Measurements from ENCODE around the gene FAM209B. TPM values are rescaled to one million over a fixed set of nuclear protein-coding genes. Genes with fewer than 3 reads are reported as not detected.
A peak's percentile ranks its signal among the peaks of the same experiment; 100 is the strongest.

The FAM209B gene
- total RNA-seq, 4 donors from 2014 or later: 4.3 TPM; not detected in 3

DNA sequence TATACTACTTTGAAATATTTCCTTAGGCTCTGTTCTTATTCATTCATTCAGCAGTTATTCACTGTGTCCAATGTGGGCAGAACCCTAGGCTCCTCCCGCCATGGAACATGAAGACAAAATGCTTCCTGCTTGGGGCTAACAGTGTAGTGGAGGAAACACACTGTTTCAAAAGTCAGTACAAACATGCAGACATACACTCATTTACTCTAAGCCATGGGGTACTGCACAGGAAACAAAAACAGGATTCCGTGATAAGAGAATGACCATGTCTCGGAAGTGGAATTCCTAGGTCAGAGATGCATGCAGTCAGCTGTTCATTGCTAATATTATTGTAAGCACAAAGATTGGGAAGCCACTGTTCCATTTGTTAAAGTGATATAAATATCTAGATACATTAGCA, 26.9 kb upstream of the FAM209B start:
- no peak for ATAC-seq
- no peak overlapping the region for H3K27ac ChIP-seq
- H3K36me3 ChIP-seq: peaks cover 0 to 8% of the 10 kb centered on the region in 2 donors
- no peaks in the 10 kb centered on the region for H3K4me1 ChIP-seq
- no peaks in the 10 kb centered on the region for H3K9me3 ChIP-seq
- no peak overlapping the region for H3K4me3 ChIP-seq
- TF ChIP-seq POLR2AphosphoS5 (IDR thresholded peaks at IDR 0.05): no peak
- TF ChIP-seq POLR2A (IDR thresholded peaks at IDR 0.05): no peak
- TF ChIP-seq EP300 (IDR thresholded peaks at IDR 0.05): no peak
- TF ChIP-seq, protein P1, sequence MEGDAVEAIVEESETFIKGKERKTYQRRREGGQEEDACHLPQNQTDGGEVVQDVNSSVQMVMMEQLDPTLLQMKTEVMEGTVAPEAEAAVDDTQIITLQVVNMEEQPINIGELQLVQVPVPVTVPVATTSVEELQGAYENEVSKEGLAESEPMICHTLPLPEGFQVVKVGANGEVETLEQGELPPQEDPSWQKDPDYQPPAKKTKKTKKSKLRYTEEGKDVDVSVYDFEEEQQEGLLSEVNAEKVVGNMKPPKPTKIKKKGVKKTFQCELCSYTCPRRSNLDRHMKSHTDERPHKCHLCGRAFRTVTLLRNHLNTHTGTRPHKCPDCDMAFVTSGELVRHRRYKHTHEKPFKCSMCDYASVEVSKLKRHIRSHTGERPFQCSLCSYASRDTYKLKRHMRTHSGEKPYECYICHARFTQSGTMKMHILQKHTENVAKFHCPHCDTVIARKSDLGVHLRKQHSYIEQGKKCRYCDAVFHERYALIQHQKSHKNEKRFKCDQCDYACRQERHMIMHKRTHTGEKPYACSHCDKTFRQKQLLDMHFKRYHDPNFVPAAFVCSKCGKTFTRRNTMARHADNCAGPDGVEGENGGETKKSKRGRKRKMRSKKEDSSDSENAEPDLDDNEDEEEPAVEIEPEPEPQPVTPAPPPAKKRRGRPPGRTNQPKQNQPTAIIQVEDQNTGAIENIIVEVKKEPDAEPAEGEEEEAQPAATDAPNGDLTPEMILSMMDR (IDR thresholded peaks at IDR 0.05): no peak
- H3K27me3 ChIP-seq: no peaks in the 10 kb centered on the region
- 60 to 93% methylated on average over 2 to 3 of the region's 3 CpGs for WGBS, 2 donors (ENCODE audit: low coverage in 1 of 2)

GRCh38 chr20:56511926-56512325, 21.1 kb upstream of the FAM209B start:
- Histone ChIP-seq H3K27ac (no peak overlapping the region), H3K9me3 (no peaks in the 10 kb centered on the region), H3K4me1 (peaks cover 3 to 41% (median 10%) of the 10 kb centered on the region in 3 donors), H3K27me3 (no peaks in the 10 kb centered on the region), H3K36me3 (peaks cover 0 to 35% of the 10 kb centered on the region in 2 donors), H3K4me3 (no peak overlapping the region)
- TF ChIP-seq, protein P1 (IDR thresholded peaks at IDR 0.05): no peak
- TF ChIP-seq EP300 (IDR thresholded peaks at IDR 0.05): no peak
- TF ChIP-seq POLR2A (IDR thresholded peaks at IDR 0.05): no peak
- TF ChIP-seq POLR2AphosphoS5 (IDR thresholded peaks at IDR 0.05): no peak
- ATAC-seq: no peak
- 99 to 100% methylated on average over 5 to 6 of the region's 10 CpGs for WGBS, 2 donors (ENCODE audit: low coverage in 1 of 2)

DNA sequence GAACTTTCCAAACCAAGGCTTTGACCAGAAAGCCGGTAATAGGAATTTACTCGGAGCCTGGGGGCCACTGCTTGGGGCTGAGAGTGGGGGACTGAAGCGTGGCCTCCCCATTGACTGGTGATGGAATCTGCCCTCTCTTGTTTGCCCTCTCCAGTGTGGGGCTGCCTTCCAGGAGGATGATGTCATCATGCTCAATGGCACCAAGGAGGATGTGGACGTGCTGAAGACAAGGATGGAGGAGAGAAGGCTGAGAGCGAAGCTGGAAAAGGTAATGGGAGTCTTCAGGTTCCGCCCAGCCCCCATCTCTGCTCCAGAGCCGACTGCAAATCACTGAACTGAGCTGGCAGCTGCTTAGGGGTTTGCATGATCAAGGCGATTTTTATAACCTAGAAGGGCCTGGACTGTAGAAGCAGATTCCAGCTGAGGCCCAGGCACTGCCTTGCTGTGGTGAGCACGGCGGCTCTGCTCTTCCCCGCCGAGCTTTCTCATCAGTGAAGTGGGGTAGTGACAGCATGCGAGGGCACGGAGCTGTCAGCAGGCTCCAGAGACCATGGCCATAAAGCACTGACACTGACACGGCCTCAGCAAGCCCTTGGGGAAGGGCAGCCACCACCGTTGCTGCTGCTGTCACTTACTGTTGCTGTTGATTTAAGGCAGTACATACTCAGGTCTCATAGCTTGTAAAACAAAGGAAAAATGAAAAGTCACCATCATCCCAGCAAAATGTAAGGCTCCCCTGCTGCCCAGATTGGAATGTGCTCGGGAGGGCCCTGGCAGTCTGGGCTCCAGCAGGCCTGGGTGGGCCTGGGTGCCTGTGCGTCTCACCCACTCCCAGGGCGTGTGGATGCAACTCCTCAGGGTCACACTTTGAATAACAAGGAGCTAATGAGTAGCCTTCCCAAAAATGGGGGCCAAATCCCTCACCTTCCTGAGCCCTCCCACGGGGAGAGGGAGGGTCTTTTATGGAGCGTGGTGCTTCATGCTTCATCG, 19.6 kb upstream of the FAM209B start:
- Histone ChIP-seq H3K9me3 (no peaks in the 10 kb centered on the region), H3K27ac (peak overlapping the region in 3 of 4 donors; percentile 23 to 52 (median 31)), H3K4me1 (peaks cover 3 to 49% (median 10%) of the 10 kb centered on the region in 3 donors), H3K4me3 (no peak overlapping the region), H3K27me3 (no peaks in the 10 kb centered on the region), H3K36me3 (peaks cover 0 to 42% of the 10 kb centered on the region in 2 donors)
- no peak for TF ChIP-seq POLR2A (IDR thresholded peaks at IDR 0.05)
- no peak for TF ChIP-seq EP300 (IDR thresholded peaks at IDR 0.05)
- TF ChIP-seq, protein P1 (IDR thresholded peaks at IDR 0.05): no peak
- TF ChIP-seq POLR2AphosphoS5 (IDR thresholded peaks at IDR 0.05): no peak
- ATAC-seq: no peak
- 84 to 88% methylated on average over 3 to 8 of the region's 22 CpGs for WGBS, 2 donors (ENCODE audit: low coverage in 1 of 2)

- Histone ChIP-seq H3K4me3 (no peak overlapping the region), H3K36me3 (peaks cover 0 to 74% of the 10 kb centered on the region in 2 donors), H3K4me1 (peaks cover 3 to 49% (median 10%) of the 10 kb centered on the region in 3 donors), H3K9me3 (peaks cover 0 to 21% (median 0%) of the 10 kb centered on the region in 3 donors), H3K27me3 (no peaks in the 10 kb centered on the region), H3K27ac (peak overlapping the region in 3 of 4 donors; percentile 52 to 59 (median 57))
- no peak for ATAC-seq
- 18% methylated on average over 5 of the region's 5 CpGs for WGBS, 2 donors (ENCODE audit: low coverage in 1 of 2)
- TF ChIP-seq POLR2AphosphoS5 (IDR thresholded peaks at IDR 0.05): no peak
- TF ChIP-seq, protein P1 (IDR thresholded peaks at IDR 0.05): no peak
- TF ChIP-seq POLR2A (IDR thresholded peaks at IDR 0.05): no peak
- TF ChIP-seq EP300 (IDR thresholded peaks at IDR 0.05): no peak
These were observed 16.4 kb upstream of the FAM209B start for GRCh38 chr20:56516631-56517030.
